ENCODE data around the gene RNPEP.
"Not testable (repeated sequence)": the region's sequence is repeated elsewhere in the genome, so short reads cannot be mapped to it uniquely, and the experiment has no call there.

The RNPEP gene, protein sequence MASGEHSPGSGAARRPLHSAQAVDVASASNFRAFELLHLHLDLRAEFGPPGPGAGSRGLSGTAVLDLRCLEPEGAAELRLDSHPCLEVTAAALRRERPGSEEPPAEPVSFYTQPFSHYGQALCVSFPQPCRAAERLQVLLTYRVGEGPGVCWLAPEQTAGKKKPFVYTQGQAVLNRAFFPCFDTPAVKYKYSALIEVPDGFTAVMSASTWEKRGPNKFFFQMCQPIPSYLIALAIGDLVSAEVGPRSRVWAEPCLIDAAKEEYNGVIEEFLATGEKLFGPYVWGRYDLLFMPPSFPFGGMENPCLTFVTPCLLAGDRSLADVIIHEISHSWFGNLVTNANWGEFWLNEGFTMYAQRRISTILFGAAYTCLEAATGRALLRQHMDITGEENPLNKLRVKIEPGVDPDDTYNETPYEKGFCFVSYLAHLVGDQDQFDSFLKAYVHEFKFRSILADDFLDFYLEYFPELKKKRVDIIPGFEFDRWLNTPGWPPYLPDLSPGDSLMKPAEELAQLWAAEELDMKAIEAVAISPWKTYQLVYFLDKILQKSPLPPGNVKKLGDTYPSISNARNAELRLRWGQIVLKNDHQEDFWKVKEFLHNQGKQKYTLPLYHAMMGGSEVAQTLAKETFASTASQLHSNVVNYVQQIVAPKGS

DNA sequence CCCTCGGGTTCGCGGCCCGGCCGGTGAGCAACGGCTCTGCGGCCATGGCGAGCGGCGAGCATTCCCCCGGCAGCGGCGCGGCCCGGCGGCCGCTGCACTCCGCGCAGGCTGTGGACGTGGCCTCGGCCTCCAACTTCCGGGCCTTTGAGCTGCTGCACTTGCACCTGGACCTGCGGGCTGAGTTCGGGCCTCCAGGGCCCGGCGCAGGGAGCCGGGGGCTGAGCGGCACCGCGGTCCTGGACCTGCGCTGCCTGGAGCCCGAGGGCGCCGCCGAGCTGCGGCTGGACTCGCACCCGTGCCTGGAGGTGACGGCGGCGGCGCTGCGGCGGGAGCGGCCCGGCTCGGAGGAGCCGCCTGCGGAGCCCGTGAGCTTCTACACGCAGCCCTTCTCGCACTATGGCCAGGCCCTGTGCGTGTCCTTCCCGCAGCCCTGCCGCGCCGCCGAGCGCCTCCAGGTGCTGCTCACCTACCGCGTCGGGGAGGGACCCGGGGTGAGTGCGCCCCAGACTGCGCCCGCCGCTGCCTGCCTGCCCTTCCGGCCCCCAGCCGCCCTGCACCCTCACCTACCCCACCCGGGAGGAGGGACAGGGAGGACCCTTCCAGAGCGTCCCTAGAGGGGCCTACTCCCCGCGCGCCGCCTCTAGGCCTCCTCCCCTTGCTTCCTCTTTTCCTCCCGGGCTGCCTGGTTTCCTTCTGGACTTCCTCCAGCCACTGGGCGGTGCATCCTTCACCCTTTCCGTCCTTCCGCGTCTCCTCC lies at the start of gene RNPEP:
Gene RNPEP, plus strand, starts transcription at position 26 of the 757 bp plus-strand sequence. Its CDS starts 19 bp downstream, at position 45.
- peak; percentile 34 to 59 for DNase-seq

DNA sequence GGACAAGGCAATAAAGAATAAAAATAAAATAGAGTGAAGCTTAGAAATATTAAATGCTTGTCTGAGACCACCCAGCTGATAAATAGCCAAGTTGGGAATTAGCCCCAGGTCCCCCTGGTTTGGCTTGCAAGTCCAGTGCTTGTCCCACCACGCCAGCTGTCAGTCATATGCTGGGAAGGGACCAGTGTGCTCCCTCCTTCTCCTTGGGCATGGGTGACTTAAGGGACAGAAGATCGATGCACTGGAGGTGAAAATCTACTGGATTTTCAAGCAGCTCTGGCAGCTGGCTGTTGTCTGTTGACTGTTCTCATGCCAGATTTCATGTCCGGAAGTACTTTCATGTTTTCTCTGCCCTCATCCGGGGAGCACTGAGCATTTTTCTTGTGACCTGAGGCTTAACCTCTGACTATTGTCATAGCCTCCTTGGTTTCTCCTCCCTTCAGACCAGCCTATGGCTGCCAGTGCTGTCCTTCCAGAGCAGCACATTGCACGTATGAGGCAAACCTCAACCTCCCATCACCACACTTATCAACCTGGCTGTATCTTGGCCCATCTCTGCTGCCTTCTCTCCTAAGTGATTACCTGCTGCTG lies 48.5 kb upstream of the RNPEP start:
- DNase-seq, result no peak

DNA sequence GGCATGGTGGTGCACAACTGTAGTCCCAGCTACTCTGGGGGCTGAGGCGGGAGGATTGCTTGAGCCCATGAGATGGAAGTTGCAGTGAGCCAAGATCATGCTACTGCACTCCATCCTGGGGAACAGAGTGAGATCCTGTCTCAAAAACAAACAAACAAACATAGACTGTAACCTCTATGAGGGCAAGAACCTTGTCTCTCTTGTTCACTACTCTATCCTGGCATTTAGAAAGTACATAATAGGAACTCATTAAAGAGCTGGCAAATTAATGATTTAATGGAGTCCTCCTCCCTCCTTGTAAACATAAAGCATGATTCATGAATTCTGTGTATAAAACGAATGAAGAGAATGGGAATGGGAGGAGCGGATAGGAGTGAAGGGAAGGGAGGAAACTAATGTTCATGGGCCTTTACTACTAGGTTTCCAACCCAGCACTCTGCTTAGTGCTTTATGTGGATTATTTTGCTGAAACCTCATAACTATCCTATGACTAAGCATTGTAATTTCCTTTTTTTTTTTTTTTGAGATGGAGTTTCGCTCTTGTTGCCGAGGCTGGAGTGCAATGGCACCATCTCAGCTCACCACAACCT lies 44.7 kb upstream of the RNPEP start:
- no peak for DNase-seq

DNA sequence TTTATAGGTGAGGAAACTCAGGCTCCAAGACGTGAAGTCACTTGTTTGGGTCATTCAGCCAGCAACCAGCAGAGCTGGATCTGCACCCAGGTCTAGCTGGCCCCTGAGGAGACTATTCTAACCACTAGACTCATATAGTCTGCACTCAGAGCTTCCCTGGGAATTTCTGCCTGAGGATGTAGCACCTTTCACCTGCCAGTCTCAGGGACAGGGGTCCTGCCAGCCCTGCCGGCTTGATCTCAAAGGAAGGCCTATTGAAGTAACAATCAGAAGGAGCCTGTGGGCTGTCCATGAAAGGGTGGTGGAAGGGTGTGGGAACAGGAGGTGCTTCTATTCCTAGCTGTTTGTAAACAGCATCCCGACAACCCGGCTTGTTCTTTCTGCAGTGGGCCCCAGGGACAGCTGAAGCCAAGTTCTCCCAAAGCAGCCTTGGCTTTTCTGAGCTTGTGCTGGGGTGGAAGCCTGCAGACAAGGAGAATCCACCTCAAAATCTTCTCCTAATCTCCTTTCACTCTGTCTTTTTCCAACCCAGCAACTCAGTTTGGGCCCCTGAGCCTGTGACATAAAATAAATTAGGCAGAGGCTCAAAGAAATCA lies 43.9 kb upstream of the RNPEP start:
- no peak for DNase-seq

DNA sequence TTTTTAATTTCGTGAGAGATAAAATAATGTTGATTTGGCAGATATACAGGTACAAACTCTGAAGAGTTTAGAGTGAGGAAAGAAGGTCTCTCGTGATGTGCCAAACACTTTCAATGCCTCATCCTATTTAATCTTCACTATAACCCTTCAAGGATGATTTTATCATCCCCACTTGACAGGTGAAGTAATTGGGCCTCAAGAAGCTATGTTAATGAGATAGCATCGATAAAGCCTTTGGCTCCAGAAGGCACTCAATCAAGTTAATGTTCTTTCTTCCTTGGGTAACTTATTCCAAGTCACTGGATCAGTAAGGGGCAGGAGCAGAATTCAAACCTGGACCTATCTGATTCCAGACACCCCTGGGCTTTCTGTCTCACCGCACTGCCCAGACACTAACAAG lies 43.3 kb upstream of the RNPEP start:
- no peak for DNase-seq

DNA sequence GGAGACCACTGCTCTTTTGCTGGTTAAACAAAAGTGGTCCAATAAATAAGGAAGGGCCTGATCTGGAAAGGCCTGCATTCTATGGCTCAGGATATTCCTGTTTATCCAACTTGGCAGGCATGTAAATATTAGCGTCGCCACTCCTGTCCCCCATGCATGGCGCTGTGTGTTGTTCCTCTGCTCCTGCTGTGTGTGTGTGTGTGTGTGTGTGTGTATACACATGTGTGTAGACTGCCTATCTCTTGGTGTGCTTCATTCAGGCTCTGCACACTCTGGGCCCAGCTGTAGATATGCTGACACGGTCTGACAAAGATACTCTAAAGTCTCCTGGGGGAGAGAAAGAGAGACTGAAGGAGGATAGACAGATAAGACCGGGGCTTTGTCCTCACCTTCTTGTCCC lies 42.9 kb upstream of the RNPEP start:
- no peak for DNase-seq

DNA sequence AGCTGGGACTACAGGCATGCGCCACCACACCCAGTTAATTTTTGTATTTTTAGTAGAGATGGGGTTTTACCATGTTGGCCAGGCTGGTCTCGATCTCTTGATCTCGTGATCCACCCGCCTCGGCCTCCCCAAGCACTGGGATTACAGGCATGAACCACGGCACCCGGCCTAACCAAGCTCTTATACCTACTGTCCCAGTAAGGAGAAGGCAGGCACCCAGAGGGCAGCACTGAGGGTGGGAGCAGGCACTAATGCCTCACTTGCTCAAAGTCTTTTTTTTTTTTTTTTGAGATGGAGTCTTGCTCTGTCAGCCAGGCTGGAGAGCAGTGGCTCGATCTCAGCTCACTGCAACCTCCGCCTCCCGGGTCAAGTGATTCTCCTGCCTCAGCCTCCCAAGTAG lies 42.1 kb upstream of the RNPEP start:
- not testable (repeated sequence) for DNase-seq

DNA sequence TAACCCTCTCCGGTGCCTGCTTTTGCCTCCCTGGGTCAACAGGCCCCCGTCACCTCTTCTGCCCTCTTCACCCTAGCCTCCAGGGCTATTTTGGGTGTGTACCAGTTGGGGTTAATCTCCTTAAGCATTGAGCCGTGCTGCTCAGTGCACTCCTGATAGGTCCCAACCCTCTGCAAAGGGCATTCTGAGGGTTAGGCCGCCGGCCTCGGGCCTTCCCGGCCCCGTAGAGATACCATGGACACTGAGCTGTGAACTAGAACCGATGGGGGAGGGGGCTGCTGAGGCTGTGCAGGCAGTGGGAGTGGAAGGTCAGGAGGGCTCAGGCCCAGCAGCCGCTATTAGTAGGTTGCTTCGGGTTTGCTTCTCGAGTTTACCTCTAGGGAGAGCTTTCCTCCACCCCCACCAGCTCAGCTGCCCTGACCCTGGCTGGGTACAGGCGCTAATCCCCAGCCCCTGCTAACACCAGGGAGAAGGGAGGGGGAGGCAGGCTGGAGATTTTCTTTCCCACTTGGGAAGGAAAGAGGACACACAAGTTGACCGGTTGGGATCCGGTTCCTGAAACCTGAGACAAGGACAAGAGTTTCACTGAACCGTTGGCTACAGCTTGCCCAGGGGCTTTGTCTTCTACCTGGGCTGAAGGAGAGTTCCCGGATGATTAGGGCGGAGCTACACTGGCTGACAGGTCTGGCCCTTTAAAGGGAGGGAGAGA lies 40.9 kb upstream of the RNPEP start:
- DNase-seq, result no peak

DNA sequence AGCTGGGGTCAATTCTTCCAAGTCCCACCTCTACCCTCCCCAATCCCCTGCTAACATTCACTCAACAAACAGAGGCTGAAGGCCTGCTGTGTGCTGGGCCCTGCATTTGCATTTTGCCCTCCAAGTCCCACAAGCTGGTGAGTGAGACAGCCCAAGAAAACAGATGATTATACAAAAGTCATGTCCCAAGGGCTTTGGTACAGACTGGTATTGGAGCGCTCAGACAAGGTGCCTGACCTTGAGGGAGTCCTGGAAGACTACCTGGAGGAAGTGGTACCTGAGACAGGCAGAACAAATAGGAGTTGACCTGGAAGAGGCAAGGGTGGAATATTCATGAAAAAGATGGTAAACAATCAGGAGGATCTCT lies 40.3 kb upstream of the RNPEP start:
- DNase-seq, result no peak

DNA sequence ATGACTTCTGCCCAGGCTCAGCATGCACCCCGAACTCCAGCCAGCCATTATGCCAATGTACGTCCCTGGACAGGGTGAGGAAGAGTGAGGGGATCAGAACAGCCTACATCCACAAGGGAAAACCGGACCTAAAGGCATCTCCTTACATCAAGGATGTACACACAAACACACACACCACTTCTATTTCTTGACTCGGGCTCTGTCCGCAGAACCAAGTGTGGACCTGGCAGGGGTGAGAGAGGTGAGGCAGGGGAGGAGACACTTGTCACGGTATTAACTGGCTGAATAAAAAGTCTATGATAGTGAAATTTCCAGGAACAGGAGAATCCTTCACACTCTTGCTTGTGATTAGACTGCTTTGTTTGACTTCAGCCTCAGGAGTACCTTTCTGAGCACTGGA lies 38.4 kb upstream of the RNPEP start:
- no peak for DNase-seq

DNA sequence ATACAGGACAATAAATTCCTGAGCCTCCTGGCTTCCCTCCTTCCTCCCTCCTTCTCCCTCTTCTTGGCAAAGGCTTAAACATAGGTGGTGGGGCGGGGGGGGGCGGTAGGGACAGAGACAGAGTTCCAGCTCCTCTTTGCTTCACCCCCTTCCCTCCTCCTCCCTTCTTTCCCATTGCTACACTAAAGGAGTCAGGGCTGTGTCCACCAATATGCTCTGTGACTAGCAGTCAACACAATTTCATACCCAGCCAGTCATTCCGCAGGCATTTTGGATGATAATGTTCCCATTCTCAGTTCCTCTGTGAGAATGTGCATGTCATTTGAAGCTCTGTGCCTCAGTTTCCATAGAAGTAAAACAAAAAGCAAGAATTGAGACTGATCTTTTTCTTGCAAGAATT lies 37.8 kb upstream of the RNPEP start:
- DNase-seq, result no peak

DNA sequence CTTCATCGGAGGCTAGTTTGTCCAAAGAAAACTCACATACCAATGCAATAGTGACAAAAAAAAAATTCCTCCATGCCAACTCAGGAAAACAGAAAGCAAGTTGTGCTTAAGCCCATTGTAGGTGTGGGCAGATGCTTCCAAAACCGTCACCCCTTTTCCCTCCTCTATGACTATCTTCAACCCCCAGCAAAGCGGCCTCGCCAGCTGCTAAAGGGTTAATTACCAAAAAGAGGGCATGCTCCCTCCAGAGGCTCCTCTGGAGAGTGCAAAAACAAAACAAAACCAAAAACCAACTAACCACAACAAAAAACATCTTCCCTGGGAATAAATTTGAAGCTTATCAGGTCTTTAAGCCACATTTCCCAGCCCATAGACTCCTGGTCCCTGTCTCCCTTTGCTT lies 37.3 kb upstream of the RNPEP start:
- no peak for DNase-seq

DNA sequence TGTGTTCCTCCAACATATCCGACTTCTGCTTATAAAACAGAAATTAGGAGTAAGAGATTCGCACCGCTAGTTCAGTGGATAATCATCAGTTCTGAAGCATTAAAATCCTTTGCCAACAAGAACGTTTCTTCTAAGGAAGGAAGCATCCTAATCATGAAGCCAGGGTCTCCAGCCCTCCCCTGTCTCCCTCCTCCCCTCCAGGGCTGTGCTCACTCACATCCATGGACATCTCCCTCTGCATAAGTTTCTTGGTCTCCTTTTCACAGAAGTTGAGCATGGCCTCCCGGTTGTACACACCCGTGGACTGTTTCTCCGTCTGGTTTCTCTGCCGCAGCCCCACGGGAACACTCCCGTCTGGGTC lies 36.6 kb upstream of the RNPEP start:
- DNase-seq, result no peak

DNA sequence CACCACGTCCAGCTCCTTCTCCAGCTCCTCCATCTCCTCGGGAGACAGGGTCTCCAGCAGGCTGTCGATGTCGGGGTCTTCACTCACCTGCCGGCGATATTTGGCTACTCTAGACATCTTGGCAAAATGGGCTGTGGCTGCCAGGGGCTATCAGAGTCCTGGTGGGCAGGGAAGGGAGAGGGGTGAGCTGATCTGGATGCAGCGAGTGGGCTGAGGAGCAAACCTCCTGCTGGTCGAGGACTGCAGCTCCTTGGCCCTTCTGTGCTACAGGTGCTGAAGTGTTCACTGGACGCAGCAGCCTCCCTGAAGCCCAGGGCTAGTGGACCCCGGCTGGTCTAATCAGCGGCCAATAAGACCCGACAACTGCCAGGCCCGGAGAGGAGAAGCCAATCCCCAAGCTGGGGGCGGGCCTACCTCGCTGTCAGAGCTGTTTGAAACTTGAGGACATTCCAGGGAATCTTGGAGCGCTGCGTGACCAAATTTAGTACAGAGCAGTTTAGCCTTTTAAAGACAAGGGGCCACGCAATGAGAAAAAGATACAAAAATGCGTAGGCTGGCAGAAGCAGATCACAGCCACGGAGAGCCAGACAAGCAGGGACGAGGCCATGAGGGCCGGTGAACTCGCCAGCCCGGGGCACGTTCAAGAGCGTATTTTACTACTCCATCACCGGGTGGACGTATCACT lies 36.1 kb upstream of the RNPEP start, which contains the start of gene LMOD1:
Gene LMOD1, minus strand, starts transcription at position 325 of the 685 bp plus-strand sequence. Its CDS starts 208 bp downstream, at position 117.
- DNase-seq, result no peak

DNA sequence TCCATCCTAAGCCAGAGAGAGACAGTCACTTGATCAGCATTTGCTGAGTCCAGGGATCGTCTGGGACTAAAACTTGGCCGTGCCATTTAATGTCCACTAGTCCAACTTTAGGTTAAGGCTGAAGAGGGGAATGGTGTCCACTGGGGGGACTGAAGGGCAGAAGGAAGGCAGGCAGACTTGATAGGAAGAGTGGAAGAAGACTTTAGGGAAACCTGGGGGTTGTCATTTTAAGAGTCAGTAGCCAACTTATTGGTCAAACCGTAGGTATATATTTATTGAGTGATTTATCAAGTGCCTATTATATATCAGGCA lies 34.8 kb upstream of the RNPEP start:
- no peak for DNase-seq

DNA sequence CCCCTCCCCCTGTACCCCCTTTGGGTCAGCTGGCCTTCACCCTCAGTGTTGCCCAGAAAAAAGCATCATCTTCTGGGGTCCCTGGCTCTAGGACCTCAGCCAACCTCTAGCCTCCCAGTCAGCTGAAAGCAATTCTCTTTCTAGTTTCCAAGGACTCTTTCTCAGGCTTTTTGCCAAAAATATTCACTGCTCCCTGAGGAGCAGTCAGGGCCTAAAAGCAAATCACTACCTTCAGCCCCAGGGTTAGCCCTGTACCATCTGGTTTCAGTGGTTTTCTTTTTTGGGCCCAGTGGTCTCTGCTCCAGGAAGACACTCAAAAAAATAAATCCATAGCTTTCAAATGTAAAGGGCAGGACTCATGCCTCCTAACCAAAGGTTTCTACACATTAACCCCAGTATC lies 33.0 kb upstream of the RNPEP start:
- DNase-seq, result no peak

DNA sequence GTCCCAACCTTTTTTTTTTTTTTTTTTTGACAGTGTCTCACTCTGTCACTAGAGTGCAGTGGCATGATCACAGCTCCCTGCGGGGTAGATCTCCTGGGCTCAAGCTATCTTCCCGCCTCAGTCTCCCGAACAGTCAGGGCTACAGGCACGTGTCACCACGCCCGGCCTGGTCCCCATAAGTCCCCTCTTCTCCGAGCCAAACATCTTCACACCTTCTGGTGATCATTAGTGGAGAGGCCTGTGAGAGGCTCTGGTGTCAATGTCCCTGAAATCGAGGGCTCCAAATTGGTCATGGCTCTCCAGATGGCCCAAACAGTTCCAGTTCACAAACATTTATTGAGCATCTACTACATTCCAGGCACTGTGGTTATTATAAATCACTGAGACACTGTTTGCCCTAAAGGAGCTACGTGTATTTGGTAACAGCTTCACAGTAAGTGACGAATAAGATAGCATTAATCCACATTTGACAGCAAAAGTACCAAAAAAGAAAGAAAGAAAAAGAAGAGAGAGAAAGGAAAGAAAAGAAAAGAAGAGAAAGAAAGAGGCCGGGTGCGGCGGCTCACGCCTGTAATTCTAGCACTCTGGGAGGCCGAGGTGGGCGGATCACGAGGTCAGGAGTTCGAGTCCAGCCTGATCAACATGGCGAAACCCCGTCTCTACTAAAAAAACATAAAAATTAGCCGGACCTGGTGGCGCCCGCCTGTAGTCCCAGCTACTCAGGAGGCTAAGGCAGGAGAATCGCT lies 28.0 kb upstream of the RNPEP start:
- DNase-seq, result no peak

DNA sequence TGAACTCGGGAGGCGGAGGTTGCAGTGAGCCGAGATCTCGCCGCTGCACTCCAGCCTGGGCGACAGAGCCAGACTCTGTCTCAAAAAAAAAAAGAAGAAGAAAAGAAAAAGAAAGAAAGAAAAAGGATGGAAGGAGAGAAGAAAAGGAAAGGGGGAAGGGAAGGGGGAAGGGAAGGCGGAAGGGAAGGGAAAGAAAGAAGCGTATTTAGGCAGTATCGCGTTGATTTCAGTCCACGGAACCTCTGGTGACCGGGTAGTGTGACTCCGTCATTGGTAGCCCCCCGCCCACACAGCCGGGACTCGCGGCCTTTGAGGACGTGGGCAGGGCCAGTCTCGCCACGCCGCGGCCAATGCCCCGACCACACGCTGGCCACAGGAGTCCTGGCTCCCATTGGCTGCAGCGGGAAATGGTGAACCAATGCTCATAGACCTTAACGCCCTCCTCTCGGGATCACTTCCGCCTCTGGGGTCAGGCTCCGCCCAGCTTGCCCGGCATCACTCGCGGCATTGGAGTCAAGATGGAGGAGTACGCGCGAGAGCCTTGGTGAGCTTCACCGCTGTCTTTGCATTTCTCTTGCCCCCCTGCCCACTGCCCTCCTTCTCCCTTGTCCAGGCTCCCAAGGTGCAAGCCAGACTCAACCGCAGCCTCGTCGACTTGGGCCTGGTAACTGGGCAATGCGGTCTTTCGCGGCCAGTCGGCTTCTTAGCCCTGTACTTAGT lies 27.3 kb upstream of the RNPEP start, which contains the start of gene TIMM17A:
Gene TIMM17A, plus strand, starts transcription at position 495 of the 720 bp plus-strand sequence. Its CDS starts 24 bp downstream, at position 519.
- peak; percentile 87 to 91 for DNase-seq

DNA sequence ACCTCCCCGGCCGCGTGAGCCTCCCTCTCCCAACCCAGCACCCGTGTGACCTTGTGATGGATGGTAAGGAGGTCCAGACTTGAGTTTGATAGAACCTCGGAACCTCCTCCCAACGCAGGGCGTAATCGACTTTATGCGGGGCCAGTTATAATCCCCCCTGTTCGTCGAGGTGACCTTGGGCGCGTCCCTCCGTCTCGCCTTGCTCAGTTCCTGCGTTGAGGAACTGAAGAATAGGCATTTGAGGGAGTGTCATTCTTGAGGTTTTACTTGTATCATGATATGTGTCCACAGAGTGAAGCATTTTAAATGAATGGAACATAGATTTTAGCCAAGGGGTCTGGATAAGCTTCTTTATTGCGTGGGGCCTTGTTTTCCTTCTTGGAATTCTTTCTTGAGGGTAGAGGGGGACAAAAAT lies 26.7 kb upstream of the RNPEP start:
- no peak for DNase-seq

DNA sequence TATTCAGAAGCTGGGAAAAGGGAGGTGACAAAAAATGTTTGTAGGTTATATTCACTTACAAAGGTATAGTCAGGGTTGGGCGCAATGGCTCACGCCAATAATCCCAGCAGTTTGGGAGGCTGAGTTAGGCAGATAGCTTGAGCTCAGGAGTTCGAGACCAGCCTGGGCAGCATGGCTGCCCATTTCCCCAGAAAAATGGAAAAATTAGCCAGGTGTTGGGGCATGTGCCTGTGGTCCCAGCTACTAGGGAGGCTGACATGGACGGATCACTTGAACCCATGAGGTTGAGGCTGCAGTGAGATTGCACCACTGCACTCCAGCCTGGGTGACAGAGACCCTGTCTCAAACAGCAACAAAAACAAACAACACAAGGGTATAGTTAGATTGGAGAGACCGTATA lies 24.1 kb upstream of the RNPEP start:
- DNase-seq, result no peak
